Stimulated activated CD8-positive, alpha-beta memory T cell treated with anti-CD3 and anti-CD28 coated beads, Interleukin-15, amount 100 ng/mL, for 24 hours (primary cell): ENCODE measurements around the gene ARHGAP21.
"Not testable (repeated sequence)": the region's sequence is repeated elsewhere in the genome, so short reads cannot be mapped to it uniquely, and the experiment has no call there.

Experiments
- DNase-seq: peaks from one replicate; pipeline ENCODE4 v3.0.0-alpha.2; 2020; ENCODE audit warnings: low read depth

ARHGAP21 gene

GRCh38 chr10:24625778-24626177 is 97.9 kb downstream of the ARHGAP21 start:
- DNase-seq: no peak

GRCh38 chr10:24623383-24623782 is 100.3 kb downstream of the ARHGAP21 start:
- DNase-seq: no peak

GRCh38 chr10:24622781-24623301 is 100.8 kb downstream of the ARHGAP21 start:
- DNase-seq: no peak

- not testable (repeated sequence) for DNase-seq
Measured at GRCh38 chr10:24621035-24621795, 102.5 kb downstream of the ARHGAP21 start.

GRCh38 chr10:24619994-24620310 is 103.7 kb downstream of the ARHGAP21 start:
- not testable (repeated sequence) for DNase-seq

GRCh38 chr10:24619291-24619993 is 104.2 kb downstream of the ARHGAP21 start:
- not testable (repeated sequence) for DNase-seq

GRCh38 chr10:24618401-24618800 is 105.3 kb downstream of the ARHGAP21 start:
- DNase-seq: no peak

- DNase-seq: peak; percentile 10
Measured at GRCh38 chr10:24617771-24618396, 105.8 kb downstream of the ARHGAP21 start.

GRCh38 chr10:24616536-24616935 is 107.2 kb downstream of the ARHGAP21 start:
- DNase-seq: no peak

- no peak for DNase-seq
Measured at GRCh38 chr10:24606021-24606420, 117.7 kb downstream of the ARHGAP21 start.

GRCh38 chr10:24605141-24605540 is 118.5 kb downstream of the ARHGAP21 start:
- no peak for DNase-seq

- no peak for DNase-seq
Measured at GRCh38 chr10:24603333-24603732, 120.4 kb downstream of the ARHGAP21 start.

GRCh38 chr10:24597961-24598360 is 125.7 kb downstream of the ARHGAP21 start:
- DNase-seq: no peak

- DNase-seq: no peak
Measured at GRCh38 chr10:24597426-24597825, 126.3 kb downstream of the ARHGAP21 start.

GRCh38 chr10:24596217-24596930 is 127.3 kb downstream of the ARHGAP21 start:
- no peak for DNase-seq

GRCh38 chr10:24590697-24591457 is 132.8 kb downstream of the ARHGAP21 start:
- no peak for DNase-seq

GRCh38 chr10:24589265-24589664 is 134.4 kb downstream of the ARHGAP21 start:
- no peak for DNase-seq

- no peak for DNase-seq
Measured at GRCh38 chr10:24579906-24580305, 143.8 kb downstream of the ARHGAP21 start.

- no peak for DNase-seq
Measured at GRCh38 chr10:24579448-24579847, 144.2 kb downstream of the ARHGAP21 start.

GRCh38 chr10:24575481-24576002 is 148.1 kb downstream of the ARHGAP21 start:
- no peak for DNase-seq

GRCh38 chr10:24574578-24575155 is 149.0 kb downstream of the ARHGAP21 start:
- no peak for DNase-seq
